Activated naive CD4-positive, alpha-beta T cell treated with anti-CD3 and anti-CD28 coated beads for 36 hours (primary cell): ENCODE data around the gene VPS11. TPM values are rescaled to one million over a fixed set of nuclear protein-coding genes. Genes with fewer than 3 reads are reported as not detected.

Experiments used
- CTCF ChIA-PET: fragments of 350-600 bp; sonication (Branson Sonifier 250); formaldehyde crosslinking; loops from one replicate; lab custom pipeline; 2021; ENCODE audit warnings: antibody characterized with exemption; lab: Charles Lee
- DNase-seq: peaks from one replicate; pipeline ENCODE4 v3.0.0-alpha.2; 2020
- H3K27ac Mint-ChIP-seq: one replicate; pipeline ENCODE4 v1.8.0; 2021; ENCODE audit warnings: mild to moderate bottlenecking, mixed read lengths
- H3K27me3 Mint-ChIP-seq: one replicate; pipeline ENCODE4 v1.8.0; 2021; ENCODE audit warnings: low read depth, mixed read lengths
- H3K36me3 Mint-ChIP-seq: one replicate; pipeline ENCODE4 v1.8.0; 2021; ENCODE audit warnings: low read depth, mixed read lengths
- H3K4me1 Mint-ChIP-seq: one replicate; pipeline ENCODE4 v1.8.0; 2021; ENCODE audit warnings: low read depth, mixed read lengths
- H3K4me3 Mint-ChIP-seq: one replicate; pipeline ENCODE4 v1.8.0; 2021; ENCODE audit warnings: mild to moderate bottlenecking, moderate library complexity, mixed read lengths
- H3K9me3 Mint-ChIP-seq: one replicate; pipeline ENCODE4 v1.8.0; 2021; ENCODE audit warnings: mixed read lengths
- intact Hi-C: fragments of 100-400 bp; cut with micrococcal nuclease; formaldehyde crosslinking; loops from one replicate; pipeline ENCODE4 v1.15.1; 2023
- total RNA-seq, 2 experiments: library from RNA; stranded (reverse); gene quantifications; one replicate each; pipeline ENCODE4 v1.2.3, GENCODE V29; 2021

Gene VPS11
- total RNA-seq, 2 experiments from 2014 or later, result 16.9 to 19.5 TPM

GRCh38 chr11:119041821-119042514, 25.6 kb upstream of the VPS11 start:
- Mint-ChIP-seq H3K27ac (peak overlapping the region; percentile 56), H3K9me3 (no peaks in the 10 kb centered on the region), H3K36me3 (peaks cover 18% of the 10 kb centered on the region), H3K27me3 (no peaks in the 10 kb centered on the region), H3K4me3 (no peak overlapping the region), H3K4me1 (peaks cover 9% of the 10 kb centered on the region)
- intact Hi-C loops, result no loop called here
- CTCF ChIA-PET, result interaction anchor here (0.5 to 1.5 kb wide), 4 partner anchors 15 to 282 kb away, joined by 3 to 5 read pairs (median 4); partner anchors contain the start of gene HYOU1
- no peak for DNase-seq

DNA sequence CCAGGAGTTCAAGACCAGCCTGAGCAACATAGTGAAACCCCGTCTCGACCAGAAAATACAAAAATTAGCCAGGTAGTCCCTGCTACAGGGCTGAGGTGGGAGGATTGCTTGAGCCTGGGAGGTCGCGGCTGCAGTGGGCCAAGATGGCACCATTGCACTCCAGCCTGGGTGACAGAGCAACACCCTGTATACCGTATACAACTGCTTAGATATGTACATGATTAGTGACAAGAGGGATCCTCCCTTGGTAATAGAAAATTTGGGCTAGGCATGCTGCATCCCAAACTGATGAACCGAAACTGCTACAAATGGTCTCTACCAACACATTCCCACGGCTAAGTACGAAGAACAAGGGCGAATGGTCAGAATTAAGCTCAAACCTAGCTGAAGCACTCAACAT, 24.7 kb upstream of the VPS11 start:
- CTCF ChIA-PET, result interaction anchor here (0.7 kb wide), 1 partner anchor 48 kb away, joined by 3 read pairs; no protein-coding TSS in a partner anchor
- Mint-ChIP-seq H3K4me3 (no peak overlapping the region), H3K4me1 (peaks cover 9% of the 10 kb centered on the region), H3K9me3 (no peaks in the 10 kb centered on the region), H3K27me3 (no peaks in the 10 kb centered on the region), H3K36me3 (peaks cover 23% of the 10 kb centered on the region), H3K27ac (no peak overlapping the region)
- intact Hi-C loops, result no loop called here
- no peak for DNase-seq

DNA sequence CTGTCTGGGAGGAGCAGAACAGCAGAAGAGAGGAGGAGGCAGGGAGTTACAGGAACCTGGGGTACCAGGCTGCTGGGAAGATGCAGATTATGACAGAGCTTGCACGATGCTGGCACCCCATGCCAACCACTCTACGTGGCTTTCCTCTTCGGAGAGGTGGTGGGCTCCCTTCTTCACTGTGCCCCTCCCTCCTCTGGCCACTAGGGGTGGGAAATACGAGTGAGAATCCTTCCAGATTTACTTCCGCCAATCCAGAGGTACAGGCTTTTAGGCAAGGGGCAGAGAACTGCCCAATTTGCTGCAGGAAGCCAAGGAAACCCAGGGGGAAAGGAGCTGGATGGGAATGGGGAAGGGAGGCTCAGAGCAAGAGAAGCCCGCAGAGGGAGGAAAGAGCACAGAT, 22.9 kb upstream of the VPS11 start:
- H3K36me3 Mint-ChIP-seq, result peaks cover 36% of the 10 kb centered on the region
- CTCF ChIA-PET, result interaction anchor here (1.6 kb wide), 1 partner anchor 9 kb away, joined by 6 read pairs; no protein-coding TSS in a partner anchor

DNA sequence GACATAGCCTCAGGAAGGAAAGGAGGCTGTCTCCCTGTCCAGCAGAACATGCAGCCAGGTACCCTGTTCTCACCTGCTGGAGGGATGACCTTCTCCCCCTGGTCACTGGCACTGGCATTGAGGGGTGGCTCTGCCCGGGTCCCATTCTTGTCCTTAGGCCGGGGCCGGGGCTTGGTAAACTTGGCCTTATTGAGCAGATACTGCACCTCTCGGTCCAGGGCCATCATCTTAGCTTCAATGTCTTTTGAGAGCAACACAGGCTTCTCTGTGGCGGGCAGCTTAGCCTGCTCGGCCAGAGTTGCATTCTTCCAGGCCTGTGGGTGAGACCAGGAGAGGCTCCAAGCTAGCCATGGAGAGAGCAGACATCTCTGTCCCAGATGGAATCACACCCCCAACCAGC, 21.1 kb upstream of the VPS11 start:
- CTCF ChIA-PET, result no interaction called here

More for the DNA sequence above, 22.9 kb upstream of the VPS11 start:
- Mint-ChIP-seq H3K27ac (no peak overlapping the region), H3K4me3 (no peak overlapping the region), H3K4me1 (peaks cover 9% of the 10 kb centered on the region), H3K9me3 (no peaks in the 10 kb centered on the region), H3K27me3 (no peaks in the 10 kb centered on the region)
- no peak for DNase-seq
- intact Hi-C loops, result no loop called here

GRCh38 chr11:119047205-119047604, 20.4 kb upstream of the VPS11 start:
- Mint-ChIP-seq H3K9me3 (no peaks in the 10 kb centered on the region), H3K27ac (no peak overlapping the region), H3K36me3 (peaks cover 53% of the 10 kb centered on the region), H3K4me3 (no peak overlapping the region), H3K27me3 (no peaks in the 10 kb centered on the region), H3K4me1 (peaks cover 12% of the 10 kb centered on the region)
- no peak for DNase-seq
- intact Hi-C loops, result no loop called here
- CTCF ChIA-PET, result interaction anchor here (1.0 kb wide), 1 partner anchor 8 kb away, joined by 3 read pairs; no protein-coding TSS in a partner anchor

More for the DNA sequence above, 21.1 kb upstream of the VPS11 start:
- Mint-ChIP-seq H3K4me3 (no peak overlapping the region), H3K9me3 (no peaks in the 10 kb centered on the region), H3K4me1 (peaks cover 10% of the 10 kb centered on the region), H3K36me3 (peaks cover 47% of the 10 kb centered on the region), H3K27me3 (no peaks in the 10 kb centered on the region), H3K27ac (no peak overlapping the region)
- no peak for DNase-seq
- intact Hi-C loops, result no loop called here

- intact Hi-C loops, result no loop called here
- peaks cover 64% of the 10 kb centered on the region for H3K36me3 Mint-ChIP-seq
- H3K9me3 Mint-ChIP-seq, result no peaks in the 10 kb centered on the region
- no peaks in the 10 kb centered on the region for H3K27me3 Mint-ChIP-seq
- H3K4me1 Mint-ChIP-seq, result peaks cover 22% of the 10 kb centered on the region
- CTCF ChIA-PET, result no interaction called here
- no peak for DNase-seq
- H3K4me3 Mint-ChIP-seq, result no peak overlapping the region
- H3K27ac Mint-ChIP-seq, result no peak overlapping the region
These were observed 19.0 kb upstream of the VPS11 start for GRCh38 chr11:119048644-119049043.

DNA sequence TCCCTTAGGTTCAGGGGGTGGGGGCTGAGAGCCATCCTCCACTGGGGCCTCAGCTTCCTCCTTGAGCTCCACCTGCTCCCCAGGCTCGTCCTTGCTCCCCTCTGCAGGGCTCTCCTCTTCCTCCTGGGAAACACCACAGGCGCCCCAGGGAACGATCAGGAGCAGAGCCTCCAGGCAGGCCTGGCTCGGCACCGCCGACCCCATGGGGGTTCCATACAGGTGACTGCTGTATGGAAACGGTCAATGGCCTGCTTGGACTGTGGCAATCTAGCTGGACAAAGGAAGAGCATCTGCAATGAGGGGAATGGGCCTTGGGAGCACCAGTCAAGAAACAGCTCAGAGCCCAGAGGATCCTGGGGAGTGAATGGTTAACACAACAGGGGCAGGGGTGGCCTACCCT, 18.5 kb upstream of the VPS11 start:
- peaks cover 25% of the 10 kb centered on the region for H3K4me1 Mint-ChIP-seq
- no peak for DNase-seq
- no peak overlapping the region for H3K27ac Mint-ChIP-seq
- intact Hi-C loops, result no loop called here
- CTCF ChIA-PET, result no interaction called here
- no peaks in the 10 kb centered on the region for H3K9me3 Mint-ChIP-seq
- no peaks in the 10 kb centered on the region for H3K27me3 Mint-ChIP-seq
- no peak overlapping the region for H3K4me3 Mint-ChIP-seq
- H3K36me3 Mint-ChIP-seq, result peaks cover 68% of the 10 kb centered on the region

GRCh38 chr11:119051440-119052162, 16.0 kb upstream of the VPS11 start:
- DNase-seq, result peak; percentile 40
- H3K9me3 Mint-ChIP-seq, result no peaks in the 10 kb centered on the region
- no peaks in the 10 kb centered on the region for H3K27me3 Mint-ChIP-seq
- intact Hi-C loops, result no loop called here
- H3K4me3 Mint-ChIP-seq, result no peak overlapping the region
- H3K27ac Mint-ChIP-seq, result peak overlapping the region; percentile 54
- CTCF ChIA-PET, result no interaction called here
- H3K4me1 Mint-ChIP-seq, result peaks cover 45% of the 10 kb centered on the region
- H3K36me3 Mint-ChIP-seq, result peaks cover 63% of the 10 kb centered on the region

DNA sequence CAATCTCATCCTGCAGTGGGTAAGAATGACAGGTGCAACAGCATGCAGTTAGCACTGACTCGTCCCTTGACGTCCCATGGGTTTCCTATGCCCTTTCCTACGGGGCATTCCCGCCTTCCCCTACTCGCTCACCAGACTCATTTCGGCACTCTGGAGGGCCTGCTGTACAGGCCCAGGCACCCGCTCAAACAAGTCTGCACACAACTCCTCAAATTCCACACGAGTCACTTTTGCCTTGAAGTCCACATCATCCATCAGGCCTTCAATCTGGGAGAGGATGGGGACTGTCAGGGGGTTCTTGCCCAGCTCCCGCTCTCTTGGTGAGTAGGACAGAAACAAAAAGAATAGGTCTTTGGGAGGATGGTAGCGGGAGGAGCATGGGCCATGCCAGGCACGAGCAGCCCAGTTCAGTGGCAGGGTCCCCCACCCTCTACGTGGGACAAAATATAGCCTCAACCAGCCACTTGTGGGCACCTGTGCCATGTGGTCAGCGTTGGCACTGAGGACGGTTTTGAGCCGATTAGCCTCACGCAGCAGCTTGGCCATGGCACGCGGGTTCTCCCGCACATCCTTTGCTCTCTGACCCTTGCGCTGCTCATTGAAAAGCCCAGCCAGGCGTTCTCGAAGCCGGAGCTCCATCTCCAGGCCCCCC, 15.3 kb upstream of the VPS11 start:
- Mint-ChIP-seq H3K4me1 (peaks cover 46% of the 10 kb centered on the region), H3K27ac (peak overlapping the region; percentile 54), H3K36me3 (peaks cover 58% of the 10 kb centered on the region), H3K9me3 (no peaks in the 10 kb centered on the region), H3K4me3 (no peak overlapping the region), H3K27me3 (no peaks in the 10 kb centered on the region)
- DNase-seq, result no peak
- CTCF ChIA-PET, result no interaction called here
- intact Hi-C loops, result no loop called here

GRCh38 chr11:119054418-119054817, 13.2 kb upstream of the VPS11 start:
- Mint-ChIP-seq H3K27me3 (no peaks in the 10 kb centered on the region), H3K36me3 (peaks cover 46% of the 10 kb centered on the region), H3K27ac (peak overlapping the region; percentile 24), H3K9me3 (no peaks in the 10 kb centered on the region), H3K4me1 (peaks cover 59% of the 10 kb centered on the region), H3K4me3 (peak overlapping the region; percentile 41)
- intact Hi-C loops, result no loop called here
- CTCF ChIA-PET, result interaction anchor here (0.6 to 1.4 kb wide), 2 partner anchors 45 to 621 kb away, joined by 3 read pairs; no protein-coding TSS in a partner anchor
- no peak for DNase-seq

GRCh38 chr11:119055901-119056300, 11.7 kb upstream of the VPS11 start:
- intact Hi-C loops, result loop anchor here (2.0 kb wide), 5 partner anchors 39 to 267 kb away; partner anchors contain the start of genes CBL and HINFP
- Mint-ChIP-seq H3K27me3 (no peaks in the 10 kb centered on the region), H3K27ac (peak overlapping the region; percentile 71), H3K36me3 (peaks cover 38% of the 10 kb centered on the region), H3K4me3 (peak overlapping the region; percentile 98), H3K4me1 (peaks cover 59% of the 10 kb centered on the region), H3K9me3 (no peaks in the 10 kb centered on the region)
- no peak for DNase-seq
- CTCF ChIA-PET, result interaction anchor here (0.6 to 1.7 kb wide), 11 partner anchors 9 to 366 kb away, joined by 3 to 13 read pairs (median 3); partner anchors contain the start of gene VPS11
